HG02642 (cell line): ENCODE data around the gene PHOSPHO1.

Experiments
- ATAC-seq: cut with Tn5 transposase; IDR thresholded peaks from one replicate; pipeline ENCODE4 v1.9.1; 2021; ENCODE audit warnings: mild to moderate bottlenecking; ENCODE audit not compliant: unreplicated experiment, poor library complexity

Gene PHOSPHO1

DNA sequence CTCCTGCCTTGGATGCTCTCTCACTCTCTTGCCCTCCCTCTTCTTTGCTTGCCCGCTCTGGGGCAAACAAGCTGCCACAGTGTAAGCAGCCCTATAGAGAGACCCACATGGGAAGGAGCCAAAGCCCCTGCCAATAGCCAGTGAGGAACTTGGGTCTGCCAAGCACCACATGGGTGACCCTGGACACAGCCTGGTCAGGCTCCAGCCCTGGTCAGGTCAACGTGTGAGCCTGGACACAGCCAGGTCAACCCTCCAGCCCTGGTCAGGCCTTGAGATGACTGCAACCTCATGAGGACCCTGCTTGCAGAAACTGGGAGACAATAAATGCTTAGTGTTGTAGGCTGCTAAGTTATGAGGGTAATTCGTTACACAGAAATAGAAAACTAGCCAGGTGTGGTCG is 14.3 kb upstream of the PHOSPHO1 start:
- ATAC-seq: no peak

GRCh38 chr17:49242813-49243212 is 12.2 kb upstream of the PHOSPHO1 start:
- ATAC-seq: no peak

DNA sequence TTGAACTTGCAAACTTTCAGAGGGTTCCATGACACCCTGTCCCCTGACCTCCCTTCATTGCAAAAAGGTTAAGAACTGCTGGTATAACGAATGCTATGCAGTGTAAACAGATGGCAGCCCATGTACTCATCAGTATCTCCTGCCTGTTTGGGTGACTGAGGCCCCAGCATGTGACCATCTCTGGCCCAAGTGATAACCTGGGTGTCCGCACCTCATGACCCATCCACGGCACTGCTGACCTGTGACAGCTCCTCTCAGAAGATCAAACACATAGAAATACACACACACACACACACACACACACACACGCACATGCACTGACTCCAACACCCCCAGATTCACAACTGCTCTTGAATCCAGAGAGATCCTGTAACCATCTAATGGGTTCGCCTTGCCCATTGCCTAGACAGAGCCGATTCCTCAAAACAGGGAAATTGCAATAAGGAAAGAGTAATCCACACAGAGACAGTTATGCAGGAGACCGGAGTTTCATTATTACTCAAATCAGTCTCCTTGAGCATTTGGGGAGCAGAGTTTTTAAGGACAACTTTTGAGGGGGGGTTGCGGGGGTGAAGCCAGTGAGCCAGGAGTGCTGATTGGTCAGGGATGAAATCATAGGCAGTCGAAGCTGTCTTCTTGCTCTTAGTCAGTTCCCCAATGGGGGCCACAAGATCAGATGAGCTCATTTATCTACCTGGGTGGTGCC is 11.3 kb upstream of the PHOSPHO1 start:
- no peak for ATAC-seq

DNA sequence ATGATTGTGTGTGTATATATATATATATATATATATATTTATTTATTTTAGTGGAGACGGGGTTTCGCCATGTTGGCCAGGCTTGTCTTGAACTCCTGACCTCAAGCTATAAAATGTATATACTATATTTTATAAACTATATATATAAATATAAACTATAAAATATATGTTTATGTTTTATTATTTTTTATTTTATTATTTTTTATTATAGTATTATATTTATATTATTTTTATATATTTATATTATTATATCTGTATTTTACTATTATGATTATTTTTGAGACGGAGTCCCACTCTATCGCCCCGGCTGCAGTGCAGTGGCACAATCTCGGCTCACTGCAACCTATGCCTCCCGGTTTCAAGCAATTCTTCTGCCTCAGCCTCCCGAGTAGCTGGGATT is 10.5 kb upstream of the PHOSPHO1 start:
- no peak for ATAC-seq

DNA sequence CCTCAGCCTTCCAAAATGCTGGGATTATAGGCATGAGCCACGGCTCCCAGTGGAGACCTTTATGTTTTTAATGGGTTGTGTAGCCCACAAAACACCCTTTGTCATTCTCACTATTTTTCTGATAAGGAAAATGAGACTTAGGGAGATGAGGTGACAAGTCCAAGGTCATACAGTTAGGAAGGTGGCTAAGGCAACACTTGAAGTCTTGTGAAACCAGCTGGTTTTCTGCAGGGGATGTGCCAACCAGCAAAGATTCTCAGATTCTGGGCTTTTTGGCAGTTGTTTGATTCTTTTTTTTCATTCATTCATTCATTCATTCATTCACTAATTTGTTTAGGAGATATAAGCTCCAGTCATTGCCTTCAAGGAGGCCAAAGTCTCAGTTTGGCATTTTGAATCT is 10.0 kb upstream of the PHOSPHO1 start:
- ATAC-seq: no peak

GRCh38 chr17:49239963-49240362 is 9.4 kb upstream of the PHOSPHO1 start:
- ATAC-seq: no peak

- ATAC-seq: no peak
These were observed 5.3 kb upstream of the PHOSPHO1 start for GRCh38 chr17:49235896-49236295.

- no peak for ATAC-seq
These were observed 4.0 kb upstream of the PHOSPHO1 start for GRCh38 chr17:49234509-49235080.

DNA sequence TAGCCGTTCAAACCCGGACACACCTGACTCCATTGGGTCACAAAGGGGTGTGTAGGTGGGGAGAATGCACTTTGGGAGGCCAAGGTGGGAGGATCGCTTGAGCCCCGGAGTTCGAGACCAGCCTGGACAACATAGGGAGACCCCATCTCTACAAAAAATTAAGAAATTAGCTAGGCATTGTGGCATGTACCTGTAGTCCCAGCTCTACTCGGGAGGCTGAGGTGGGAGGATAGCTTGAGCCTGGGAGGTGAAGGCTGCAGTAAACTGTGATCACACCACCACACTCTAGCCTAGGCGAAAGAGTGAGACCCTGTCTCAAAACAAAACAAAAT is 942 bp upstream of the PHOSPHO1 start:
- ATAC-seq: no peak

- ATAC-seq: no peak
These were observed 584 bp downstream of the PHOSPHO1 start for GRCh38 chr17:49229805-49230600.

- ATAC-seq: no peak
These were observed 1.3 kb downstream of the PHOSPHO1 start for GRCh38 chr17:49229076-49229804.

- no peak for ATAC-seq
These were observed 2.9 kb downstream of the PHOSPHO1 start for GRCh38 chr17:49227436-49228261.

- no peak for ATAC-seq
These were observed 3.7 kb downstream of the PHOSPHO1 start for GRCh38 chr17:49226771-49227435.

DNA sequence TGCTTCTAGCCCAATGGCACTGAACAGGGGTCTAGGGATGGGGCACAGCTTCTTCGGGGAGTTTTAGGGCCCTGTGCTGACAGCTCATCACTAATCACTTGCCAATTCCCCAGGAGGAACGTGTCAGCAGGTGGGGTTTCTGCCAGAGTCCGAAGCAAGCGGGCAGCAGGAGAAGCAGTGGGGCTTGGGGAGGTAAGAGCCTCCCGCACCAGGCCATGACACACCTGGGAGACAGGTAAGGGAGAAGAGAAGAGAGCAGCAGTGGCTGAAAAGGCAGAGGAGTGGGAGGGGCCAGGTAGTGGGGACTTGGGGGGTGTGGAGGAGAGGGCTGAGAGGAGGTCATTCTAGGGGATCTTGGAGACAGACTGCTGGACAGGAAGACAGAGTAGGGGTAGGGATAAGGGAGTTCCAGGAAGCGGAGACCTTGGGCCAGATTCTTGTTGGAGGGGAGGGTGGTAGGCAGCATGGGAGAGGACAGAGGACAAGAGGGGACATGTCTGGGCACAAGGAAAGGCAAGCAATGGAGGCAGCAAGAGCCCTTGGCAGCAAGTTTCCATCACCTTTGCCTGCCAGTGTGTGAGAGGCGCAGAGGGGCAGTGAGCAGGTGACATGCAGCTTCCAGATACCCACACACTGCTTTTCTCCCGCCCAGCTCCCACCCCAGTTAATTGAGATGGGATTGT is 4.9 kb downstream of the PHOSPHO1 start:
- ATAC-seq: no peak

DNA sequence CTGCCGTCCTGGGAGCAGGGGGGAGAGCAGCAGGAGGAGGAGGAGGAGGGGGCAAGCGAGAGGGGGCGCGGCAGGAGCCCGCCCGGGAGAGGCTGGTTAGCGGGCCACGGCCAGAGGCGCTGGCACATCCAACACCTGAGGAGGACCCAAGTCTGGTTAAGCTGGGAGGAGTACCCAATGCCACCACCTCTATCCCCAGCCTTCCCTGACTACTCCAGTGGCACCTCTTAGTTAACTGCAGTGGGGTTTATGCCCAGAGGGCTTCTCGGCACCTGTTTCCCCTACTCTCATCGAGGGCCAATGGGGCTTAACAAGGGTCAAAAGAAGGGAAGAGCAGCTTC is 5.6 kb downstream of the PHOSPHO1 start:
- ATAC-seq: no peak

DNA sequence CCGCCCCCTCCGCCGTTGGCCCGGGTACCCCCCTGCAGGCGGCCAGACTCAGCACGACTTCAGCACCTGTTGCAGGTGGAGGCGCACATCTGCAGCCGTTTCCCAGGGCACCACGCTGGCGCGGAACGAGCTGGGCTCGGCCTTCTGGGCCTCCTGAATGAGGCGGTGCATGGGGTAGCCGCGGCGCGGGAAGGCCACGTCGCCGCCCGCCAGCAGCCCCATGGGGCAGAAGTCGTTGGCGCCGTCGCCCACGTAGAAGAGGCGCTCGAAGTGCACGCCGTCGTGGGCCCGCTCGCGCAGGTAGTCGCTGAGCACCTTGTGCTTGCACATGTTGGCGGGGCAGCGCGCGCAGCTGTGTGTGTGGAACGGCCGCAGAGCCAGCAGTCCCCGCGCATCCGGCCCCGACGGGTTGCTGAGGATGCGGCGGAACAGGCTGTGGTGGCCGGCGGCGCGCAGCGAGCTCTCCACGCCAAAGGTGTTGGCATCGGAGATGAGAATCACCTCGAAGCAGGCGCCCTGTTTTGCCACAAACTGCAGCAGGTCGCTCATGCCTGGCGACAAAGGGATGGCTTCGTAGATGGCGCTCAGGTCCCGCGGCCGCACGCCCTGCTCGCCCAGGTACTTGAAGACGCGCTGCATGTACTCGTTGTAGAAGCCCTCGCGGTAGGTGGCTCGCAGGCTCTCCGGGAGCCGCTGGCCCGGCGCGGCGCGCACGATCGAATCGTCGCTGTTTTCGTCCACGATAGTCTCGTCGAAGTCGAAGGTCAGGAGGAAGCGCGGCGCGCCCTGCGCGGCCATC is 6.2 kb downstream of the PHOSPHO1 start:
- no peak for ATAC-seq

DNA sequence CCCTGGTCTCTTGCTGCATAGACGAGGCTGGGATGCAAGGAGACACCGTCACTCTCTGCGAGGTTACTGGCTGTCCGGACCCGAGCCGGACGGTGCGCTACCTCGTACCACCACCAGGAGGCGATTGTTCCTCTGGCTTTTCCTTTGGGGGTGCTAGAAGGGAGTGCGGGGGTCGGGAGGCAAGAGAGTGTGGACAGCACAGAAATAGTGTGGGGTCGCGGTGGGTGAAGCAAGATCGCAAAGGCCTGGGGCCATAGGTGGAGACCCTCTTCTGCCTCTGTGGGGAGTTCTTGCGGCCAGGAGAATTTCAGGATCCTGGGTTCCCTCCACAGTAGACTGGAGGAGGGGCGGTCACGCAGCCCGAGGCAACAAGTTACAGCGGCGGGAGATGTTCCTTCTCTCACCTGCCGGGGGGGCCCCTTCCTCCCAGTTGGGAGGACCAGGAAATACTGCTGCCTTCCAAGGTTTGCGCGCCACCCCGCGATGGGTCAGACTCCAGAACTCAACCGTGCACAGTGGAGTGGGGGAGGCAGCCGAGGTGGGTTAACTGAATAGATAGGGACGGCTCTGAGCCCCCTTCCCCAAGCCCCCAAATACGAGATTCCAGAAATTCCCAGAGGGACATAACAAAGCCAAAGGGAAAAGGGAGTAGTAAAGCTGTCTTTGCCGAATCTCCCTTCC is 6.9 kb downstream of the PHOSPHO1 start:
- no peak for ATAC-seq

GRCh38 chr17:49223168-49223516 is 7.4 kb downstream of the PHOSPHO1 start:
- ATAC-seq: no peak
